Sigmoid colon (tissue), 7 donors: ENCODE results near the gene EIPR1. TPM values are rescaled to one million over a fixed set of nuclear protein-coding genes. Genes with fewer than 3 reads are reported as not detected.

Source experiments
- DNase-seq: peaks from one replicate; pipeline ENCODE4 v3.0.0-alpha.2; 2019
- H3K27ac ChIP-seq, 4 donors: fragments of 200-600 bp; sonication (generic); one replicate each; pipeline ENCODE4 v1.5.1; 2016 to 2019; ENCODE audit warnings: mild to moderate bottlenecking in 1 of 4
- H3K27me3 ChIP-seq, 3 donors: fragments of 200-600 bp; sonication (generic); one replicate each; pipeline ENCODE4 v1.5.1; 2019; ENCODE audit warnings: mild to moderate bottlenecking in 1 of 3
- H3K36me3 ChIP-seq, 4 donors: fragments of 200-600 bp; sonication (generic); one replicate each; pipeline ENCODE4 v1.5.1; 2016 to 2019
- H3K4me1 ChIP-seq, 4 donors: fragments of 200-600 bp; sonication (generic); one replicate each; pipeline ENCODE4 v1.5.1; 2017 to 2019
- H3K4me3 ChIP-seq, 4 donors: fragments of 200-600 bp; sonication (generic); one replicate each; pipeline ENCODE4 v1.5.1; 2017 to 2019; ENCODE audit warnings: mild to moderate bottlenecking in 2 of 4, moderate library complexity in 1 of 4
- H3K9me3 ChIP-seq, 4 donors: fragments of 200-600 bp in 3 of 4; sonication (generic) in 3 of 4; one replicate each; pipeline versions ENCODE4 v1.5.1 to v1.6.1; 2013 to 2019
- EP300 ChIP-seq, 4 donors: sonication (generic); formaldehyde crosslinking; IDR thresholded peaks; one replicate each; pipeline ENCODE4 v1.6.1; 2017; ENCODE audit warnings: antibody characterized with exemption in 4 of 4
- POLR2A ChIP-seq, 2 donors: fragments of 450-650 bp; IDR thresholded peaks; one replicate each; pipeline ENCODE4 v1.6.1; 2016; ENCODE audit warnings: antibody characterized with exemption in 2 of 2, mild to moderate bottlenecking in 2 of 2, moderate library complexity in 2 of 2
- POLR2AphosphoS5 ChIP-seq, 4 donors: sonication (generic); formaldehyde crosslinking; IDR thresholded peaks; one replicate each; pipeline ENCODE4 v1.6.1; 2017; ENCODE audit warnings: antibody characterized with exemption in 4 of 4
- WGBS, 2 donors: extraction: QIAGEN DNeasy Blood & Tissue Kit; methylation state at CpG; one replicate each; pipeline ENCODE4 v1.1.7; 2013; 5-methylcytosine and 5-hydroxymethylcytosine counted together
- intact Hi-C: fragments of 100-400 bp; cut with DNase I; formaldehyde crosslinking; loops from one replicate; pipeline ENCODE4 v1.15.1; 2023
- polyA plus RNA-seq, 3 donors: library from polyadenylated mRNA; stranded (reverse); fragments of 200-250 nt; gene quantifications; one replicate each; pipeline ENCODE4 v1.2.3, GENCODE V29; 2013
- total RNA-seq, 4 donors: library from RNA; depleted of rRNA; stranded (reverse); fragments of >200 nt; gene quantifications; one replicate each; pipeline ENCODE4 v1.1.0, GENCODE V29; 2016
- TF ChIP-seq, protein P1 (sequence below), 4 experiments: fragments of 450-650 bp in 3 of 4; fragments of 200-600 bp in 1 of 4; IDR thresholded peaks; one replicate each; pipeline ENCODE4 v1.5.1; 2016 to 2019; ENCODE audit warnings: antibody characterized with exemption in 4 of 4, mild to moderate bottlenecking in 3 of 4, moderate library complexity in 2 of 4
- donor health status: healthy with polysubstance abuse.
- donor health status: Bipolar disorder and iron deficiency.
- donor health status: healthy.

Gene EIPR1
- total and polyA plus RNA-seq, 7 donors, result 12.2 to 27.0 (median 20.0) TPM

DNA sequence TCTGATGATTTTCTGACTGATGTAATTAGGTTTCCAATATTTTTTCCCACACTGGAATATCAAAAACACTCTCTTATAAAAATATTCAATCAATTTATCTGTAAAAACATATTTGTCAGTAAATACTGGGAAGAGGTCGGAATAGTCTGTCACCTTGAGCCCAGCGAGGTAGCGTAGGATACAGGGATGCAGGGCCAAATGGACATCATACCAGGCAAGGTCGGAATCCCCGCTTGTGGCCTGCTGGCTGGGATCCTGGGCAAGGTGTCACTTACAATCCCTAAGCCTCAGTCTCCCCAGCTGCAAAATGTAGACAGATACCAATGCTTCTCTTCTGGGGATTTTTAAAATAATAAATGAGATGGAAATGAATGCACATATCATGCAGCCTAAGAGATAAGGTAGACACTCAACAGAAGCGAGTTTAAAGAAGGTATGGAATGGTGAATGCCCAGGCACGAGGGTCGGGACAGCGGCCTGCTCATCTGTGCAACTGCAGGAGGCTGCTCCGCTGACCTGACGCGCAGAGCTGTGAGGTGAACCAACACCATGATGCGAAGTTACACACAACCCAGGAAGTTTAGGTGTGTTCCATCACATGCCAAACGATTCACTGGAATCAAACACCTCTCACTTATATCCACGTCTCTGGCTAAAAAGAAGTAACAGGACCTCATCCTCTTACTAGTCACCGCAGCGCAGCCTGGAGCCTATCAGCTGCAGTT is 98.2 kb downstream of the EIPR1 start:
- intact Hi-C loops, result no loop called here
- H3K27ac ChIP-seq, result no peak overlapping the region
- H3K4me3 ChIP-seq, result no peak overlapping the region
- no peaks in the 10 kb centered on the region for H3K36me3 ChIP-seq
- peak; percentile 39 for DNase-seq
- no peaks in the 10 kb centered on the region for H3K27me3 ChIP-seq
- 90 to 93% methylated on average over 17 of the region's 17 CpGs for WGBS, 2 donors
- H3K4me1 ChIP-seq, result peaks cover 0 to 14% (median 12%) of the 10 kb centered on the region in 4 donors
- no peaks in the 10 kb centered on the region for H3K9me3 ChIP-seq
- TF ChIP-seq POLR2AphosphoS5 (IDR thresholded peaks at IDR 0.05) (no peak), EP300 (IDR thresholded peaks at IDR 0.05) (no peak), POLR2A (IDR thresholded peaks at IDR 0.05) (no peak)
- TF ChIP-seq, protein P1, sequence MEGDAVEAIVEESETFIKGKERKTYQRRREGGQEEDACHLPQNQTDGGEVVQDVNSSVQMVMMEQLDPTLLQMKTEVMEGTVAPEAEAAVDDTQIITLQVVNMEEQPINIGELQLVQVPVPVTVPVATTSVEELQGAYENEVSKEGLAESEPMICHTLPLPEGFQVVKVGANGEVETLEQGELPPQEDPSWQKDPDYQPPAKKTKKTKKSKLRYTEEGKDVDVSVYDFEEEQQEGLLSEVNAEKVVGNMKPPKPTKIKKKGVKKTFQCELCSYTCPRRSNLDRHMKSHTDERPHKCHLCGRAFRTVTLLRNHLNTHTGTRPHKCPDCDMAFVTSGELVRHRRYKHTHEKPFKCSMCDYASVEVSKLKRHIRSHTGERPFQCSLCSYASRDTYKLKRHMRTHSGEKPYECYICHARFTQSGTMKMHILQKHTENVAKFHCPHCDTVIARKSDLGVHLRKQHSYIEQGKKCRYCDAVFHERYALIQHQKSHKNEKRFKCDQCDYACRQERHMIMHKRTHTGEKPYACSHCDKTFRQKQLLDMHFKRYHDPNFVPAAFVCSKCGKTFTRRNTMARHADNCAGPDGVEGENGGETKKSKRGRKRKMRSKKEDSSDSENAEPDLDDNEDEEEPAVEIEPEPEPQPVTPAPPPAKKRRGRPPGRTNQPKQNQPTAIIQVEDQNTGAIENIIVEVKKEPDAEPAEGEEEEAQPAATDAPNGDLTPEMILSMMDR (IDR thresholded peaks at IDR 0.05), result no peak

DNA sequence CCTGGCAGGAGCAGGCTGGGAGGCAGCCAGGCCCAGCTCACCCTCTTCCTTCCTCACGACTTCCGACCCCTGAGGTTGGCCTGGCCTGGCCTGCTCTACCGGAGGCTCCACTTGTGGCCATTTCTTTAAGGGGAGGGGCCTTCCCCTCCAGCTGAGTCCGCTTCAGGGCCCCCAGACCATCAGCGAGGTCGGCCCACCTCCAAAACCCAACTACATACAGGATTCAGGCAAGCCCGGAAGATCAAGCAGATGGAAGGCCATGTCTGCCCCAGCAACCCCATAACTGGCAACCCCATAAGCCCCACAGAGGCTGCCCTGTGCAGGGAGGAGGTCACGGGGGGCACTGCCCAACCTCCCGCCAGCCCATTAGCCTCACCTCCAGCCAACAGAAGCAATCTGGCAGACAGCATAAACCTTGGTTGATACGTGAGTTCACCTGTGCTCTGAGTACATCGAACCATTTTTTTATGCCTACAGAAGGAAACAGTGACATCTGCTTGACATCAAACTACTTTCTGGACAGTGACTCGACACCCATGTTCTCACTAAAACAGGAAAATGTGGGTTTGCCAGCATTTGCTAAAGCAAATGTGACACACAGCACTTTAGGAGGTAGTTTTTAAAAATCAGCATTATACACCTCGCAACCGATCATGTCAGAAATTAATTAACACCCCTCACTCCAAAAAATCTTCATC is 98.9 kb downstream of the EIPR1 start:
- no peaks in the 10 kb centered on the region for H3K9me3 ChIP-seq
- intact Hi-C loops, result no loop called here
- H3K4me3 ChIP-seq, result no peak overlapping the region
- 90 to 97% methylated on average over 14 of the region's 14 CpGs for WGBS, 2 donors
- peaks cover 0 to 14% (median 12%) of the 10 kb centered on the region in 4 donors for H3K4me1 ChIP-seq
- no peak overlapping the region for H3K27ac ChIP-seq
- no peaks in the 10 kb centered on the region for H3K36me3 ChIP-seq
- TF ChIP-seq POLR2A (IDR thresholded peaks at IDR 0.05), result no peak
- TF ChIP-seq, protein P1 (IDR thresholded peaks at IDR 0.05), result no peak
- TF ChIP-seq POLR2AphosphoS5 (IDR thresholded peaks at IDR 0.05), result no peak
- no peak for TF ChIP-seq EP300 (IDR thresholded peaks at IDR 0.05)
- DNase-seq, result peak; percentile 42
- H3K27me3 ChIP-seq, result no peaks in the 10 kb centered on the region

DNA sequence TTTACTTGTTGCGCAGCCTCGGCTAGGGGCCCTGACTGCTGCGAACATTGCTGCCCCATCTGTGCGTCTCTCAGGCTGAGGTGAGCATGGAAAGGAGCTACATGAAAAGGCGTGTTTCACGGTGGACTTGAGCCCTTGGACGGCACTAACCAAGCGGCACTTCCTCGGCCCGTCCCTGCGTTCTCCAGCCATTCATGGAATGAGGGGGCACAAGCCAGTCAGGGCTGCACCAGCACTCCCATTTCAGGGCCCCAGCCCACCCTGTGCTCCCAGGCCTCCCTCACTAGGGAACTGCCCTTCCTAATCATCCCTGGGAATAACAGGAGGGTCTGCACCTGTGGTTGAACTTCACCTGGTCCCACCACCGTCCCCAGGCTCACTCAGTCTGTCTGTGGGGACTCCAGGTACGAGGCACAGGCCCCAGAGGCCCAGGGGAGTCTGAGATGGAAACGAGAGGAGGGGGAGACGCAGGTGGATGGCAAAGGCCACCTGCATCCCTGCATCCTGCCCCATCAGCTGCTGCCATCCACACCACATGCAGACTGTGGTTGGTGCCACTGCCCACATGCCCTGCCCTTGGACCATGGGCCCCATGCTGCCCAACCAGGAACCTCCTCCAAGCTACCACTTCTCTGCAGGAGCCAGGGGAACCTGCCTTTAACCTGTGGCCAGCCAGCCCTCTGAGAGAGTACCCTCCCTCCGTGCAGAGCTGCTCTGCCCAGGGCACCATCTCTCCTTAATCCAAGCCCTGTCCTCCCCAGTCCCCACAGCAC is 99.7 kb downstream of the EIPR1 start:
- no peaks in the 10 kb centered on the region for H3K36me3 ChIP-seq
- peaks cover 0 to 9% (median 8%) of the 10 kb centered on the region in 4 donors for H3K4me1 ChIP-seq
- TF ChIP-seq EP300 (IDR thresholded peaks at IDR 0.05) (no peak), POLR2A (IDR thresholded peaks at IDR 0.05) (no peak), POLR2AphosphoS5 (IDR thresholded peaks at IDR 0.05) (no peak)
- TF ChIP-seq, protein P1 (IDR thresholded peaks at IDR 0.05), result no peak
- H3K9me3 ChIP-seq, result no peaks in the 10 kb centered on the region
- no peak overlapping the region for H3K4me3 ChIP-seq
- WGBS, 2 donors, result 96 to 98% methylated on average over 16 of the region's 16 CpGs
- no peaks in the 10 kb centered on the region for H3K27me3 ChIP-seq
- peak; percentile 44 for DNase-seq
- no peak overlapping the region for H3K27ac ChIP-seq
- intact Hi-C loops, result no loop called here

DNA sequence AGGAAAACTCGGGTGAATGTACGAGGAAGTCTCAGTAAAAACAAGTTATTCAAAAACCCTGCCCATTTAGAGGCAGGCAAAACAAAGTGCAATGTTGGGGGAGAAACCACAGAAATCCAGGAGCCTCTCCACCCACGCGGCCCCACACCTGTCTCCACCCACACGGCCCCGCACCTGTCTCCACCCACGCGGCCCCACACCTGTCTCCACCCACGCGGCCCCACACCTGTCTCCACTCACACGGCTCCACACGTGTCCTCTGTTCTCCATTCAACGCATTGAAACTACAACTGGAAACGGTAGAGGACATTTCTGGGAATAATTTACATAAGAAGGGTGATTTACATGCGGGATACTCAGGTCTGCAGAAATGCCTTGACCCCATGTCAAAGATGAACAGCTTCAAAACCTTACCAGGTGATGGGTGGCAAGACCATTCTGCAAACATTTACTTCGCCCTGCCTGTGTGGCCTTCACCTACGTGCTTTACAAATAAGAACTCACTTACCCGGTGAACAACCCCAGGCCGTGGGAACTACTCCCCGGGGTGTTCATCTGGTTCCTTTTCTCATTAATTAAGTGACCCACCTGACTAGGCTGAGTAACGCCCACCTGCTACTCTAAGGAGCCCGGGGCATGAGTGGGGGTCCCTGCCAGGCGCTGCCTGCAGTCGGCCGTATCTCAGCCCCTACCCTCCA is 100.4 kb downstream of the EIPR1 start:
- no peaks in the 10 kb centered on the region for H3K36me3 ChIP-seq
- H3K27me3 ChIP-seq, result no peaks in the 10 kb centered on the region
- DNase-seq, result peak; percentile 38
- intact Hi-C loops, result no loop called here
- H3K4me1 ChIP-seq, result peaks cover 0 to 4% (median 2%) of the 10 kb centered on the region in 4 donors
- no peak for TF ChIP-seq EP300 (IDR thresholded peaks at IDR 0.05)
- TF ChIP-seq POLR2A (IDR thresholded peaks at IDR 0.05), result no peak
- TF ChIP-seq, protein P1 (IDR thresholded peaks at IDR 0.05), result no peak
- no peak for TF ChIP-seq POLR2AphosphoS5 (IDR thresholded peaks at IDR 0.05)
- no peak overlapping the region for H3K4me3 ChIP-seq
- 87 to 92% methylated on average over 25 of the region's 25 CpGs for WGBS, 2 donors
- H3K9me3 ChIP-seq, result no peaks in the 10 kb centered on the region
- no peak overlapping the region for H3K27ac ChIP-seq
